Stimulated activated CD8-positive, alpha-beta memory T cell treated with anti-CD3 and anti-CD28 coated beads, Interleukin-15, amount 100 ng/mL, for 1 hour (primary cell): ENCODE data around the gene ZSCAN18.
A peak's percentile ranks its signal among the peaks of the same experiment; 100 is the strongest.

Experiments
- DNase-seq: peaks from one replicate; pipeline ENCODE4 v3.0.0-alpha.2; 2020; ENCODE audit warnings: low read depth

ZSCAN18 gene

GRCh38 chr19:58086825-58087710 is 11.0 kb downstream of the ZSCAN18 start:
- DNase-seq = no peak

DNA sequence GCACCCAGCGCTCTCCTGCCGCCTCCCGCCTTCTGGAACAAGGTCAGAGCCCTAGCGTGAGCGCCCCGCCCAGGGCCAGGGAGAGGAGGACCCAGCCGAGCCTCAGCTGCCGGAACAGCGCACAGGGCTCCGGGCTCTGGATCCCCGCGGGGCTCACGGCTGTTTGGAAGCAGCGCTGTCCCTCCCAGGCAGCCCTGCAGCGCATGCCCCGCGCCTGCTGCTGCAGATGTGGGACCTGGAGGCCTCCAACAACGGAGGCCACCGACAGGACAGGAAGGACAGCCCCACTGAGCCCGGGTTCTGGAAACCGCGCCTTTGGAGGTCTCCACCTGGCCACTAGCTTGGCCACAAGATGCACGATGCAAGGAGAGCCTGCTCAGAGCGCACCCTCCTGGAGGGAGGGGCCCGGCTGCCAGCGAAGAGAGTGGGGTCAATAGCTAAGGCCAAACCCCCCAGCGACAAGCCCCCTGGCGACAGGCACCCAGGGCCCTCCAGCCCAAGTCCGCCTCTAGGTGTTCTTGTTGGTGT is 12.6 kb downstream of the ZSCAN18 start:
- DNase-seq = no peak

- DNase-seq = no peak
Measured at GRCh38 chr19:58084596-58085347, 13.3 kb downstream of the ZSCAN18 start.

- DNase-seq = no peak
Measured at GRCh38 chr19:58083021-58083420, 15.0 kb downstream of the ZSCAN18 start.

- DNase-seq = no peak
Measured at GRCh38 chr19:58079792-58080191, 18.2 kb downstream of the ZSCAN18 start.

DNA sequence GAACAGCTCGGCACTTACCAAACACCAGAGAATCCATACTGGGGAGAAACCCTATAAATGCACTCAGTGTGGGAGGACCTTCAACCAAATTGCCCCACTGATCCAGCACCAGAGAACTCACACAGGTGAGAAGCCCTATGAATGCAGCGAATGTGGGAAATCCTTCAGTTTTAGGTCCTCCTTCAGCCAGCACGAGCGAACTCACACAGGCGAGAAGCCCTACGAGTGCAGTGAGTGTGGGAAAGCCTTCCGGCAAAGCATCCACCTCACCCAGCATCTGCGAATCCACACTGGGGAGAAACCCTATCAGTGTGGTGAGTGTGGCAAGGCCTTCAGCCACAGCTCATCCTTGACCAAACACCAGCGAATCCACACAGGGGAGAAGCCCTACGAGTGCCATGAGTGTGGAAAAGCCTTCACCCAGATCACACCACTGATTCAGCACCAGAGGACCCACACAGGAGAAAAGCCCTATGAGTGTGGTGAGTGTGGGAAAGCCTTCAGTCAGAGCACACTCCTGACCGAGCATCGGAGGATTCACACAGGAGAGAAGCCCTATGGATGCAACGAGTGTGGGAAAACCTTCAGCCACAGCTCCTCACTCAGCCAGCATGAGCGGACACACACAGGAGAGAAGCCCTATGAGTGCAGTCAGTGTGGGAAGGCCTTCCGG is 30.7 kb downstream of the ZSCAN18 start:
- DNase-seq = no peak

DNA sequence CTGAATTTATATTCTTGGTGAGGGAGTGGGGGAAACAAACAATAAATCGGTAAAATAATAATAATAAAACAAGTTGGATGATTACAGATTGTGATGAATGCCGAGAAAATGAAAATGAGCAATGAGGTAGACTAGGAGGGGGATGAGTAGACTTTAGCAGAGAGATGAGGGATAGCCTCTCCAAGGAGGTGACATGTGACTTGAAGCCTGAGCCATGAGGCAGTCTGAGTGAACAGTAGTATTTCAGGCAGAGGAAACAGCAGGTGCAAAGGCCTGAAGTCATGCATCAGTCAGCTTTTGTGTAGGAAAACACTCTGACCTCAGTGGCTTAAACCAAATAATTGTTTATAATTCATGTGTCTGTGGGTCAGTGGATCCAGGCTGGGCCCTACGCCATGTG is 34.3 kb downstream of the ZSCAN18 start:
- DNase-seq = no peak

DNA sequence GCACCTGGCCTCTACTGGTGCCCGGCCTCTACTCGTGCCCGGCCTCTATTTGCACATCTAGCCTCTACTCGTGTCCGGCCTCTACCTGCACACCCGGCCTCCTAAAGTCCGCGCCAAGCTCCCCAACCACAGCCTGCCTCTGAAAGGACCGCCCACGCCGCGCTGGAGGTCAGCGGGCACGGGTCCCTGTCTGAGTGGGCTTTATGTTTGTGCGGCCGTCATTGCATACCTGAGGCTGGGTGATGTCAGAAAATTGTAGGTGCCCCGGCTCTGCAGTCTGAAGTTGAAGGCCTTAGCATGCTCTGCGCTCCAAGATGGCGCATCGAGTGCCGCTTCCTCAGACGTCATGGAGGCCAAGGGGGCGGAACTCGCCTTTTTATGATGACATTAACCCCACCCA is 37.8 kb downstream of the ZSCAN18 start:
- DNase-seq = no peak

- DNase-seq = no peak
Measured at GRCh38 chr19:58059671-58060078, 38.4 kb downstream of the ZSCAN18 start.

GRCh38 chr19:58059003-58059670 is 38.9 kb downstream of the ZSCAN18 start, which contains the start of gene ZNF135:
Gene ZNF135 (plus strand): TSS chr19:58059282. CDS start chr19:58060003, 721 bp downstream.
- DNase-seq = peak; percentile 38

DNA sequence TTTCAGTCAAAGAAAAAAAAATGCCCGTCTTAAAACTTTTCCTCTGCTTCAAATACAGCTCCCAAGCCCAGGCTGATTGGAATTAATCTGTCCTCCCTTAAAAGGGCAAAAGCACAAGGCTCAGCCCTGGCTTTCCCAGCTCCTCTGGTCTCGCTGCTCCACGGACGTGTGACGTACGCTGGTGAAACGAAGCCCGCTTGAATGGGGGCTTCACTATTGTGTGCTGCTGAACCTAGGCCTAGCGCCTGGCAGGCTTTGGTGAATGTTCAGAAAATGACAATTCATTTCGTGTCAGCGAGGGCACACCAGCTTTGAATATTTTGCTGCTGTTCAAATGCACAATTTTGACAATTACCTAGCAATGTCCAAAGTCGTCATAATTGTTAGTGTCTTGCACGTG is 39.6 kb downstream of the ZSCAN18 start:
- no peak for DNase-seq

- DNase-seq = no peak
Measured at GRCh38 chr19:58056861-58057260, 41.2 kb downstream of the ZSCAN18 start.

GRCh38 chr19:58056261-58056660 is 41.8 kb downstream of the ZSCAN18 start:
- no peak for DNase-seq

GRCh38 chr19:58054901-58055874 is 42.8 kb downstream of the ZSCAN18 start:
- DNase-seq = no peak

DNA sequence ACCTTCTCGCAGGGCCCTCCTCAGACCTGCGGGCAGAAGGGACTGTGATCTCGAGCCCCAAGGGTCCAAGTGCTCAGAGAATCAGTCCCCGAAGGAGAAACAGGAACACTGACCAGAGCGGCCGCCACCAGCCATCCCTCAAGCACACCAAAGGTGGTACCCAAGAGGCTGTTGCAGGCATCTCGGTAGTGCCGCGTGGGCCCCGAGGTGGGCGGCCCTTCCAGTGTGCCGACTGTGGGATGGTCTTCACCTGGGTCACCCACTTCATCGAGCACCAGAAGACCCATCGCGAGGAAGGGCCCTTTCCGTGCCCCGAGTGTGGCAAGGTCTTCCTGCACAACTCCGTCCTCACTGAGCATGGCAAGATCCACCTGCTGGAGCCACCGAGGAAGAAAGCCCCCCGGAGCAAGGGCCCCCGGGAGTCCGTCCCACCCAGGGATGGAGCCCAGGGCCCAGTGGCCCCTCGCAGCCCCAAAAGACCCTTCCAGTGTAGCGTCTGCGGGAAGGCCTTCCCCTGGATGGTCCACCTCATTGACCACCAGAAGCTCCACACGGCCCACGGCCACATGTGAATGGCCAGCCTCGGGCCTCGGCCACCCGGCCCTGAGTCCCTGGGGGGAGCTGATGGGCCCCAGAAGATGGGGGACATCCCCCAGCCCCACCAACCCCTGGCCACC is 44.4 kb downstream of the ZSCAN18 start:
- no peak for DNase-seq

GRCh38 chr19:58052256-58052655 is 45.8 kb downstream of the ZSCAN18 start:
- no peak for DNase-seq

DNA sequence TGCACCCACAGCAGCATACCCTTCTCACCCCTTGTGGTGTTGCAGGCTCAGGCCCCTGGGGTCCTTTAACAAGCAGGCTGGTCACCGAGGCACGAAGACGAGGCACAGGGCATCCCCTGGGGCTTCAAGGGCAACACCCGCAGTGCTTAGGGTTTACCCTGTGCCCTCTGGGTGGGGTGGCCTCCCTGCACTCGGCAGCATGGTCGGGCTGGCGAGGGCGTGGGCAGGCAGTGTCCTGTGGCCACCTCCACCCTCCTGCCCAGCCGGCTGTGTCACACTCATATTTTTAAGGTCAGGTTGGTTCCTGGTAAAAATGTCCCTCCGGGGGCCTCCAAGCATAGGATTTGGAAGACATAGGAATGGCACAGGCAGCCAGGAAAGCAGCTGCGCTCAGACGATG is 50.4 kb downstream of the ZSCAN18 start:
- DNase-seq = no peak

- DNase-seq = no peak
Measured at GRCh38 chr19:58046856-58047255, 51.2 kb downstream of the ZSCAN18 start.

DNA sequence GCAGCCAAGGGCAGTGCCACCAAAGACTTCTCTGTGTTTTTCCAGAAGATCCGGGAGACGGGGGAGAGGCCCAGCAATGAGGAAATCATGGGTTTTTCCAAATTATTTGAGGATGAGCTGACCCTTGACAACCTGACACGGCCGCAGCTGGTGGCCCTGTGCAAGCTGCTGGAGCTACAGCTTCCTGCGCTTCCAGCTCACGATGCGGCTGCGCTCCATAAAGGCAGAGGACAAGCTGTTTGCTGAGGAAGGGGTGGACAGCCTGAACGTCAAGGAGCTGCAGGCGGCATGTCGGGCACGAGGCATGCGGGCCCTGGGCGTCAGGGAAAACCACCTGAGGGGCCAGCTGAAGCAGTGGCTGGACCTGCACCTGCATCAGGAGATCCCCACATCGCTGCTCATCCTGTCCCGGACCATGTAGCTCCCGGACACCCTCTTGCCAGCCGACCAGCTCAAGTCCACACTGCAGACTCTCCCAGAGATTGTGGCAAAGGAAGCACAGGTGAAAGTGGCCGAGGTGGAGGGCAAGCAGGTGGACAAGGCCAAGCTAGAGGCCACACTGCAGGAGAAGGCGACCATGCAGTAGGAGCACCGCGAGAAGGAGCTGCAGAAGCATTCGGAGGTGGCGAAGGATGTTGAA is 52.5 kb downstream of the ZSCAN18 start:
- DNase-seq = no peak
